Epithelial cell of proximal tubule (primary cell): ENCODE results near the gene HNRNPL. TPM values are rescaled to one million over a fixed set of nuclear protein-coding genes. Genes with fewer than 3 reads are reported as not detected.
"Not testable (repeated sequence)": the region's sequence is repeated elsewhere in the genome, so short reads cannot be mapped to it uniquely, and the experiment has no call there.

Source experiments
- DNase-seq: peaks from one replicate; pipeline ENCODE4 v3.0.0-alpha.2; 2011; ENCODE audit warnings: low read depth
- H3K4me3 ChIP-seq: 2 replicates; pipeline ENCODE4 v1.5.1; 2011; ENCODE audit warnings: low read depth, mild to moderate bottlenecking, low read length
- CTCF ChIP-seq: conservative IDR thresholded peaks from 2 replicates; pipeline ENCODE4 v1.5.1; 2012; ENCODE audit warnings: low read depth, mild to moderate bottlenecking, low read length
- total RNA-seq: library from RNA; depleted of rRNA; stranded (reverse); fragments of >200 nt; gene quantifications from 2 replicates; pipeline ENCODE4 v1.2.3, GENCODE V29; 2015

The HNRNPL gene
- total RNA-seq, 1 donor from 2014 or later = 224 TPM

- H3K4me3 ChIP-seq = no peak overlapping the region
- peak; percentile 12 for TF ChIP-seq CTCF
- DNase-seq = no peak
Measured at GRCh38 chr19:38878575-38879399, 29.0 kb upstream of the HNRNPL start.

- H3K4me3 ChIP-seq = no peak within 1 kb of the TSS
- TF ChIP-seq CTCF = no peak
- DNase-seq = no peak
Measured at GRCh38 chr19:38877781-38878574, 28.2 kb upstream of the HNRNPL start, which contains the start of gene RINL. TSS of gene RINL (minus strand) at chr19:38878275. CDS start at chr19:38876742, 1,533 bp downstream.

DNA sequence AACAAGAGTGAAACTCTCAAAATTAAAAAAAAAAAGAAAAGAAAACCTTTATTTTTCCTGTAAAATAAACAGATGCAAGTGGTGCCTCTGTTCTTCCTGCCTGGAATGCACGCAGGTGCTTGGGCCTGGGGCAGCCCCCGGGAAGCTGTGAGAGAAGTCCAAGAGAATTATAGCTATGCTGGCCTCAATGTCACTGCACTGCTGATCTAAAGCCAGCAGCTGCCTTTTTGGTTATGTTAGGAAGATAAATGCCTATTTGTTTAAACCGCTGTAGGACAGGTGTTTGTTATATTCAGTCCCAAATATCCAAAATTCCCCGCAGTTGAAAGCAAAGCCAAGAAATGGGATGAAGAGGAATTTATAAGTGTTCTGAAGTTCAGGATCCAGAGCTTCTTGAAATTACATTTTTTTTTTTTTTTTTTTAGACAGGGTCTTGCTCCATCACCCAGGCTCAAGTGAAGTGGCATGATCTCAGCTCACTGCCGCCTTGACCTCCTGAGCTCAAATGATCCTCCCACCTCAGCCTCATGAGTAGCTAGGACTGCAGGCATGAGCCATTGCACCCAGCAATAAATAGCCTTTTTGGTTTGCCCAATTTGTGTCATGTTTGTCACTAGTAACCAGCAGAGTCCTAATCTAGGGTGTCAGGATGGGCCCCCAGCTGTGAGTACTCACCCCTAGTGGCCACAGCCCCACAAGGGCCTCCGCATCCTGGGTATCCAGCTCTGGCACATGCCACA is 26.0 kb upstream of the HNRNPL start:
- no peak for DNase-seq
- H3K4me3 ChIP-seq = no peak overlapping the region
- TF ChIP-seq CTCF = no peak

- not testable (repeated sequence) for H3K4me3 ChIP-seq
Measured at GRCh38 chr19:38873400-38873799, 23.6 kb upstream of the HNRNPL start.

GRCh38 chr19:38870612-38871011 is 20.8 kb upstream of the HNRNPL start:
- no peak for TF ChIP-seq CTCF
- no peak overlapping the region for H3K4me3 ChIP-seq
- no peak for DNase-seq

More at GRCh38 chr19:38873400-38873799, 23.6 kb upstream of the HNRNPL start:
- DNase-seq = not testable (repeated sequence)

DNA sequence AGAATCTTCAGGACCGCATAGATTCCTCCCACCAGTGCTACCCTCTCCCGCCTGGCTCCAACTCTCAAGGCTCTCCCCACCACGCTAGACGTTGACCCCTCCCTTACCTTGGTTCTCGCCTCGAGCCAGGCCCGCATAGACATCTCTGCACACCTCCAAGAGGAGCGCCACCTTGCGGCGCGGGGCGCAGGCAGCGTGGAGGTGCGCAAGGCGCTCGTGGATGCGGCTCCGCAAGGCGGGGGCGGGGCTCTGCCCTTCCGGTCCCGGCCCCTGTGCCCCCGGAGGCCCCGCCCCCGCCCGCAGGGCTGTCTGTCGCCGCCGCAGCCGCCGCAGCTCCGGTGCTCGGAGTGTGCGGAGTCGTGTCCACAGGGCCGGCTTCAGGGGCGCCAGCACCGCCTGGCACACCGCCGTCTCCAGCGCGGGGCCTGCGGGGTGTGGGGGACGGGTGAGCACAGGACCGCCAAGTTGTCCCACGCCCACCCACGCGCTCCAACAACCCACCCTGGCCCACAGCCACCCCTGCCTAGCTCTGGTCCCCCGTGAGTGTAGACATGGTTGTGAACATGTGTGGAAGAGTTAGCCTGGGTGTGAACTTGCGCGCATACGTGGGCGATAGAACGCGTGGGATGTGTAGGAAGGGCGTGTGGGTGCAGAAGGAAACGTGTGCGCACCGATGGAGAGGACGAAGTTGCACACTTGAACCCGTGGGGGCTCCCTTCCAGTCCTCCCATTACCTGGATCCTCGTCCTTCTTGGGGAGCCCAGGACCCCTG is 20.2 kb upstream of the HNRNPL start:
- DNase-seq = no peak
- peak; percentile 76 for TF ChIP-seq CTCF
- peak overlapping the region; percentile 52 for H3K4me3 ChIP-seq
